HG02840 (cell line): Measurements from ENCODE around the gene PALM3.

Source experiments
- ATAC-seq: cut with Tn5 transposase; IDR thresholded peaks from one replicate; pipeline ENCODE4 v1.9.1; 2021; ENCODE audit warnings: mild to moderate bottlenecking, moderate library complexity, moderate number of reproducible peaks; ENCODE audit not compliant: unreplicated experiment, low FRiP score

The PALM3 gene, protein sequence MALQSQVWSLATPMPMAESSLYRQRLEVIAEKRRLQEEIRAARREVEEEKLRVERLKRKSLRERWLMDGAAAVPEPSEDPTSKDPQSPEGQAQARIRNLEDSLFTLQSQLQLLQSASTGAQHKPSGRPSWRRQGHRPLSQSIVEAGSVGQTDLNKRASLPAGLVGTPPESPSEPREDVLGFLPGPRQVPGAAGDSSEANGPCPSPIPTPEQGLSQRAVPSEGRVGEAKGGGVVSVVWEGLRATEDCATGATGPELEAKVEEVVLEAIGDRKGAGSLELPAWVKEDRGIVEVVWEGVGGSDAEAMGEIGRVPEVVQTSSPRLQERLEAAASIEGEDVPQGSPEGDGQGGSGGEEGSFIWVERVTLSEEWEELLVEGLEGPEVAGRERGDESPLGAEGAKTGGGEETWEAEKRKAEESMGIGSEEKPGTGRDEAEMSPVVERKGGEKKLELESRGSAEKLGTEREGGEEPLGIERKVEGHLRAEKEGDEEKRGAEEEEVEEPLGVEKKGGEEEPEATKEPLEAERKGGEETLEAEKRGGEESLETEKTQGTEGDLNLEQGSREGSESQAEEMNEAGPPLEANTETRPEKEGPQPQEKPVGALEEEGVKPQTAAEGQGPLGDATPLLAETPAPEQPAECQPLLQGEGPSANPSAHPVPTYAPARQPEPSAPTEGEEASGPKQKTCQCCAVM

DNA sequence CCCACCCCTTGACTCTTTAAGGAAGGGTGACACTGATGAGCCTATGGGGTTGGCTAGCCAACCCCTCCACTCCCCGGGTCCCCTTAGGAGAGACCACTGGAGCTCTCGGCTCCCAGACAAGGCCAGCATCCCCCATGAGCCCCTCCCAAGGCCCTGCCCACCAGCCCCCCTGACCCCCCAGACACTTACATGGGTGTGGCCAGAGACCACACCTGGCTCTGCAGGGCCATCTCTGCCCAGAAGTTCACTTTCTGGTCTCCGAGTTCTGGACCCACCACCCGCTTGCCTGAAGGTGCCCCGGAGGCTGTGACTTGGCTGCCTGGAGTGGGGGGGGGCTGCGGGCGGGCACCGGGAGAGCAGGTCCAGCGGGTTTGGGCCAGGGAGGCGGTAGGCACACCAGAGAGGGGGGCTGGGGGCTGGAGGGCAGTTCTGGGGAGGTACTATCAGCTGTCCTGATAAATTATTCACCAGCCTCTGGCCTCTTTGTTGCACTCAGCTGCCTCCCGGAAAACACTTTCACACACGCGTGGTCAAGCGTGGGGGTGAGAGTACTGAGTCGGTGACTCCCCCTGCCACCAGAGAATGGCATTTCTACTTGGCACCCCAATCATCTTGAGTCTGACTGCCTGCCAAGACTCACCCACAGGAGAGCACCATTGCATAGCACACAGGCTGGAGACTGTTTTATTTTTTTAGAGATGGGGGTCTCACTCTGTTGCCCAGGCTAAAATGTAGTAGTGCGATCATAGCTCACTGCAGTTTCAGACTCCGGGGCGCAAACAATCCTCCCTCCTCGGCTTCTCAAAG is at the start of gene PALM3:
PALM3 (minus strand) TSS at position 326 of the 807 bp plus-strand sequence; CDS start at position 230, 96 bp downstream.
- ATAC-seq: no peak

- no peak for ATAC-seq
Measured at GRCh38 chr19:14111486-14111885, 49.6 kb upstream of the PALM3 start.

DNA sequence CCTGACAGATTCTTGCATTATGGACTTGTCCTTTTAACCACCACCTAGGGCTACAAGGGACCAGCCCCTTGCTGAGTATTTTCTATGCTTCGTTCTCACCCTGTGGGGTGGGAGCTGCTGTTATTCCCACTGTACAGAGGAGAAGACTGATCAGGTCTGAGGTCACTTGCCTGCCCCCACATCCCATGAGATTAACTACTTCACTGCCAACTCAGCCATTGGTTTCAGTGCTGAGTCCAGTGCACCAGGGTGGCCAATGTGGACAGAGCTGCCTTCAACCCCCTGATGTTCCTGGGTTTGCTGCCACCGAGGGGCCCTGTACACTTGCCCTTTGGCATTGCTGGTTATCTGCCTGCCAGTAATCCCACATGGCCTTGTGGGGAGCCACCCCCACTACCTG is 48.8 kb upstream of the PALM3 start:
- no peak for ATAC-seq

DNA sequence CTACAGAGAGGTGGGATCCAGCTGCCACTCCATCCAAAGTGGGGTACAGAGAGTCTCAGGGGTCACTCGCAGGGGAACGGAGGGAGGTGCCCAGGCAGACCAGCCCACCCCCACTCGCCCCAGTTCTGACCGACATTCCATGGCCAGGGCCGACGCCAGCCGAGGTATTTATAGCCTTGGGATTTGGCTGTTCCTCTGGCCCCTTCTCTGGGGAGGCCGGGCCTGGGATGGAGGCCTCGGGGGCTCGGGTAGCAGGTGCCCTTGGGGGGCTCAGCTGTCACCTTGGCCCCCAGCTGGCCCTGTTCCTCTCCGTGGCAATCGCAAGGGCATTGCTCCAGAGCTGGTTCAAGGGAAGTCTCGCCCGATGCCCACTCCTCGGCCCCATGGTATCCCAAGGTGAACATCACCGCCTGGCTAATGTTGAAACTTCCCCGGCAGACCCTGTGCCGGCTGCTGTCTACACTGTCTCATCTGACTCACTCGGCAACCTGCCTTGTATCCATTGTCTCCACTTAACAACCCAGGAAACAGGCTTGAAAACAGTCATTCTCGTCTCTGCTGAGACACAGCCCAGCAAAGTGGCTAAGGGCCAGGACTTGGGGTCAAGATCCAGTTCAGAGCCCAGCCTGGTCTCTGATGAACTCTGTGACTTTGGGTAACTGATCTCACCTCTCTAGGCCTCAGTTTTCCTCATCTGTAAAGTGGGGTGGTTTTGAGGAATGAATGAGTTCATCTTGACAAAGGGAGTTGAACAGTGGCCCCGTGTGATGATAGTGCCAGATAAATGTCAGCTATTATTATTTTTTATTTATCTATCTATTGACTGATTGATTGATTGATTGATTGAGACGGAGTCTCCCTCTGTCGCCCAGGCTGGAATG is 45.9 kb upstream of the PALM3 start:
- ATAC-seq: no peak

DNA sequence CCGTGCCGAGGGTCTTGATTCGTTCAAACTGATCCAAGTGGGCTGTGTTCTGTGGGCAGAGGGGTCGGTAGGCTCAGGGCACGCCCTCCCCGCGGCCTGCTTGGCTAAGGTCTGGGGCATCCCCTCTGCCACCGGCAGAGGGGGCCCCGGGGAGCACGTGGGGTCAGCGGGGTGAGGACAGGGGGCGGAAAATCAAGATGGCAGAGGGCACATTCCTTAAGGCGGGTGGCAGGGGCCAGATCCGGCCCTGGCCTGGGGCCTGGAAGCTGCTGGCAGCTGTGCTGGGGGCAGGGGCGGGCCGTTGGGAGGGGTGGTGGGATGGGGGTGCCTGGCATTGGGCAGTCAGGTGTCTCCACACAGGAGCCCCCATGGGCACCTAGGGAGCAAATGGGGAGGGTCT is 45.0 kb upstream of the PALM3 start:
- ATAC-seq: no peak

- no peak for ATAC-seq
Measured at GRCh38 chr19:14105680-14106079, 43.8 kb upstream of the PALM3 start.

DNA sequence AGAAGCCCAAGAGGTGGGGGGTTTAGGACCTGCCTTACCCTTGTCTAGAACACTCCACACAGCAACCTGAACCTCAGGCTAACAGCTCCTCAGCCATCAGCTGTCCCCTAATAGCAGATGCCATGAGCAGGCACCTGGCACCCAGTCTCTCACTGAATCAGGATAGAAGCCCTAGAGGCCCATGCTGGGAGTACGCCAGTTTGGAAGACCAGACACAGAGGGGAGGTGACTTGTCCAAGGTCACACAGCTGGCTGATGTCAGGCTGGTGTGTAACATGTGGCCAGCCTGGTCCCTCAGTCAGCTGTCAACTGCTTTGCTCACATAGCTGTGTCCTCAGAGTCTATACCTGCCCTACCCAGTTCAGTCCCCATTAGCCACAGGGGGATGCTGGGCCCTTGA is 41.4 kb upstream of the PALM3 start:
- ATAC-seq: no peak

GRCh38 chr19:14102756-14103155 is 40.9 kb upstream of the PALM3 start:
- ATAC-seq: no peak

GRCh38 chr19:14102102-14102696 is 40.3 kb upstream of the PALM3 start:
- ATAC-seq: no peak

- ATAC-seq: no peak
Measured at GRCh38 chr19:14101003-14101545, 39.2 kb upstream of the PALM3 start.

GRCh38 chr19:14097532-14098151 is 35.8 kb upstream of the PALM3 start:
- ATAC-seq: no peak

DNA sequence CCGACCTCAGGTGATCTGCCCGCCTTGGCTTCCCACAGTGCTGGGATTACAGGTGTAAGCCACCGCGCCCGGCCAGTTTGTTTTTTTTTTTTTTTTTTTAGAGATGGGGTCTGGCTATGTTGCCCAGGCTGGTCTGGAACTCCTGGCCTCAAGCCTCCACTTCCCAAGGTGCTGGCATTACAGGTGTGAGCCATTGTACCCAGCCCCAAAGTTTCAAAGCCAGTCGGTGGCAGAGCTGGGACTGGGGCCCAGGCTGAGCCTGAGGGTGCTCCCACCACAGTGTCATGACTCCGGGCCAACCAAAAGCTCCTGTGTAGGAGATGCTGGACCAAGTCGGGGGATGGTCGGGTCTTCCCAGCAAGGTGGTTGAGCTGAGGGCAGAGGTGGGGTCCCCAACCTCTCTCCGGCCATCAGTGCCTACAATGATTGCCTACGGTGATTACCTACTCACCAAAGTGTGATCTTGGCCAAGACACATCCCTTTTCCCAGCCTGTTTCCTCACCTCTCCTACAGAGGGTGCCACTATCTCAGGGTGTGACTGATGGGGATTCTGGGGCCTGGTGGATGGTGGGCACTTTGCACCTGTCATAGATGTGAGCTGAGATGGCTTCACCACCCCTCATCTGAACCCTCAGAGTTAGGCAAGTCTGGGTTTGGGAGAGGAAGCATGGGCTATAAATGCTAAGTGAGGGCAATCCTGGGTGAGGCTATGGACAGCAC is 34.6 kb upstream of the PALM3 start:
- no peak for ATAC-seq

- ATAC-seq: no peak
Measured at GRCh38 chr19:14094854-14095253, 33.0 kb upstream of the PALM3 start.

DNA sequence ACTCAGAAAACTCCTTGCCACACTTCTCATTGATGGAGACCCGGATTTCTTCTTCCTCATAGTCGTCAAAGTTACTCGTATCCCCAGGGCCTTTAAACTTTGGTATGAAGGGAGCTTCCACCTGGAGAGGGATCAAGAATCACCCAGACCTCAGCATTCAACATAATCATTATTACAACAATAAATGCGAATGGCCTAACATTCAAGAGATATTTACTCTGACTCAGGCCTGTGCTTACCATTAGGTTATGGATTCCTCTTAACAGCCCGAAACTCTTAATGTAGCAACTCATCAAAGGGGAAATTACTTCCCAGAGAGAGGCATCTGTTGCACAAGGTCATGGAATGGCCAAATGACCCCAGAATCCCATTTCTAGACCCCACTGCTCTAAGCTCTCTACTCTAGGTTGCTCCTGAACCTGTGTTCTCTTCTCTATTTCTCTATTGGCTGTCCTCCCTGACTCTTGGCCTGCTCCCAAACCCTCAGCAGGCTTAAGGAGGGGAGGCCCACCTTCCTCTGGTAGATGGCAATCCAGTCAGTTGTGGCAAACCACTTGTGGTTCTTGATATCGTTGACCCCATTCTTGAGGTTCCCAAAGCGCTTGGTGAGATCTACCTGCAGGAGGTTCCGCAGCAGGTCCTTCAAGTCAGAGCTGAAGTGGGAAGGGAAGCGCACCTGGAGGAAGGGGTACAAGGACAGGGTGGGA is 31.4 kb upstream of the PALM3 start:
- no peak for ATAC-seq

- ATAC-seq: no peak
Measured at GRCh38 chr19:14091813-14092462, 30.1 kb upstream of the PALM3 start.

- peak; percentile 54 for ATAC-seq
Measured at GRCh38 chr19:14091081-14091812, 29.4 kb upstream of the PALM3 start.
